Muscle of back (tissue), 11 donors: ENCODE data around the gene SFR1. TPM values are rescaled to one million over a fixed set of nuclear protein-coding genes. Genes with fewer than 3 reads are reported as not detected.
A peak's percentile ranks its signal among the peaks of the same experiment; 100 is the strongest.

Source experiments
- DNase-seq, 3 donors: peaks; one replicate each; pipeline versions ENCODE4 v3.0.0 to v3.0.0-alpha.2; 2013
- polyA plus RNA-seq, 10 donors: library from polyadenylated mRNA; unstranded; fragments of 120-200 nt; gene quantifications; one replicate each; pipeline ENCODE4 v1.2.1, GENCODE V29; 2013; ENCODE audit not compliant: insufficient read length in 10 of 10

The SFR1 gene
- polyA plus RNA-seq, 10 donors = 5.1 to 7.6 (median 6.8) TPM

- DNase-seq = no peak
Measured at GRCh38 chr10:104104418-104104817, 17.6 kb upstream of the SFR1 start.

- no peak for DNase-seq
Measured at GRCh38 chr10:104104926-104105325, 17.0 kb upstream of the SFR1 start.

- DNase-seq = peak in 1 of 3 donors; percentile 87
Measured at GRCh38 chr10:104109908-104110662, 11.9 kb upstream of the SFR1 start.

- DNase-seq = no peak
Measured at GRCh38 chr10:104113376-104113956, 8.5 kb upstream of the SFR1 start.

- DNase-seq = no peak
Measured at GRCh38 chr10:104117839-104118323, 4.1 kb upstream of the SFR1 start.

- DNase-seq = peak in 1 of 3 donors; percentile 36
Measured at GRCh38 chr10:104119996-104120395, 2.0 kb upstream of the SFR1 start.

GRCh38 chr10:104120512-104120902, 1.5 kb upstream of the SFR1 start:
- no peak for DNase-seq

- peak; percentile 92 to 96 (median 92) for DNase-seq
Measured at GRCh38 chr10:104120903-104121484, 977 bp upstream of the SFR1 start.

GRCh38 chr10:104122225-104123107, 495 bp downstream of the SFR1 start:
- no peak for DNase-seq

GRCh38 chr10:104123397-104123796, 1.4 kb downstream of the SFR1 start:
- DNase-seq = peak in 1 of 3 donors; percentile 16

GRCh38 chr10:104127411-104127810, 5.4 kb downstream of the SFR1 start:
- no peak for DNase-seq

- no peak for DNase-seq
Measured at GRCh38 chr10:104128214-104128613, 6.2 kb downstream of the SFR1 start.

- DNase-seq = no peak
Measured at GRCh38 chr10:104130041-104130440, 8.1 kb downstream of the SFR1 start.

GRCh38 chr10:104138131-104138530, 16.2 kb downstream of the SFR1 start:
- no peak for DNase-seq

- DNase-seq = no peak
Measured at GRCh38 chr10:104139221-104139620, 17.2 kb downstream of the SFR1 start.

- DNase-seq = no peak
Measured at GRCh38 chr10:104142081-104142480, 20.1 kb downstream of the SFR1 start.

GRCh38 chr10:104143829-104144228, 21.9 kb downstream of the SFR1 start:
- DNase-seq = no peak

- DNase-seq = no peak
Measured at GRCh38 chr10:104144931-104145330, 23.0 kb downstream of the SFR1 start.

- peak in 1 of 3 donors; percentile 16 for DNase-seq
Measured at GRCh38 chr10:104146882-104147281, 24.9 kb downstream of the SFR1 start.

GRCh38 chr10:104150139-104150538, 28.2 kb downstream of the SFR1 start:
- peak in 1 of 3 donors; percentile 10 for DNase-seq

- no peak for DNase-seq
Measured at GRCh38 chr10:104151737-104152136, 29.8 kb downstream of the SFR1 start.

- no peak for DNase-seq
Measured at GRCh38 chr10:104155591-104155990, 33.6 kb downstream of the SFR1 start.
